GM19438 (cell line): Measurements from ENCODE around the gene NCLN.

Source experiments
- ATAC-seq: cut with Tn5 transposase; IDR thresholded peaks from one replicate; pipeline ENCODE4 v1.9.1; 2021; ENCODE audit warnings: low read depth; ENCODE audit not compliant: unreplicated experiment

NCLN gene, protein sequence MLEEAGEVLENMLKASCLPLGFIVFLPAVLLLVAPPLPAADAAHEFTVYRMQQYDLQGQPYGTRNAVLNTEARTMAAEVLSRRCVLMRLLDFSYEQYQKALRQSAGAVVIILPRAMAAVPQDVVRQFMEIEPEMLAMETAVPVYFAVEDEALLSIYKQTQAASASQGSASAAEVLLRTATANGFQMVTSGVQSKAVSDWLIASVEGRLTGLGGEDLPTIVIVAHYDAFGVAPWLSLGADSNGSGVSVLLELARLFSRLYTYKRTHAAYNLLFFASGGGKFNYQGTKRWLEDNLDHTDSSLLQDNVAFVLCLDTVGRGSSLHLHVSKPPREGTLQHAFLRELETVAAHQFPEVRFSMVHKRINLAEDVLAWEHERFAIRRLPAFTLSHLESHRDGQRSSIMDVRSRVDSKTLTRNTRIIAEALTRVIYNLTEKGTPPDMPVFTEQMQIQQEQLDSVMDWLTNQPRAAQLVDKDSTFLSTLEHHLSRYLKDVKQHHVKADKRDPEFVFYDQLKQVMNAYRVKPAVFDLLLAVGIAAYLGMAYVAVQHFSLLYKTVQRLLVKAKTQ

DNA sequence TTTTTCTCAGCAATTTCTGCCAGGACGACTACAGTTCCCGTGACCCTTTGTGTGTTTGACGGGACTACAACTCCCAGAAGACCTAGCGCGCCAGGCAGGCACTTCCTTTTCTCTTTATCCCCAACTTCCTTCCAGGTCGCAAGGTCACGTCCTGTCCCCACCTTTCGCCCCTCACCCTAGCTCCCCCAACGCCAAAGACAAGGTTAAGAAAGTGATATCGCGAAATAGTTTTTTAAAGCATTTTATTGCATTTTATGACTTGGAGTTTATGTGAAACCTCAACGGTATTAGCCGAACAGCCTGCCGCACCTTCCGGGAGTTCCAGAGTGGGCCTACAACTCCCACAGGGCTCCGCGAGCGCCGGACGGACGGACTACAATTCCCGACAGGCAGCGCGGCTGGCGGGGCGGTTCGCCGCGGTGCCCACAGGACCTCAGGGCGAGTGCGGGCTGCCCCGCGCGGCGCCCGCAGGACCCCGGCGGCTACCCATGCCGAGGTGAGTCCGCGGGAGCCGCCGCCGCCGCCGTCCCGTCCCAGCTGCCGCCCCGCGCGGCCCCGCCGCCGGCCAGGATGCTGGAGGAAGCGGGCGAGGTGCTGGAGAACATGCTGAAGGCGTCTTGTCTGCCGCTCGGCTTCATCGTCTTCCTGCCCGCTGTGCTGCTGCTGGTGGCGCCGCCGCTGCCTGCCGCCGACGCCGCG is at the start of gene NCLN:
Gene NCLN (plus strand): TSS at position 470 of the 699 bp plus-strand sequence. CDS start 101 bp downstream, at position 571.
- peak; percentile 62 for ATAC-seq

DNA sequence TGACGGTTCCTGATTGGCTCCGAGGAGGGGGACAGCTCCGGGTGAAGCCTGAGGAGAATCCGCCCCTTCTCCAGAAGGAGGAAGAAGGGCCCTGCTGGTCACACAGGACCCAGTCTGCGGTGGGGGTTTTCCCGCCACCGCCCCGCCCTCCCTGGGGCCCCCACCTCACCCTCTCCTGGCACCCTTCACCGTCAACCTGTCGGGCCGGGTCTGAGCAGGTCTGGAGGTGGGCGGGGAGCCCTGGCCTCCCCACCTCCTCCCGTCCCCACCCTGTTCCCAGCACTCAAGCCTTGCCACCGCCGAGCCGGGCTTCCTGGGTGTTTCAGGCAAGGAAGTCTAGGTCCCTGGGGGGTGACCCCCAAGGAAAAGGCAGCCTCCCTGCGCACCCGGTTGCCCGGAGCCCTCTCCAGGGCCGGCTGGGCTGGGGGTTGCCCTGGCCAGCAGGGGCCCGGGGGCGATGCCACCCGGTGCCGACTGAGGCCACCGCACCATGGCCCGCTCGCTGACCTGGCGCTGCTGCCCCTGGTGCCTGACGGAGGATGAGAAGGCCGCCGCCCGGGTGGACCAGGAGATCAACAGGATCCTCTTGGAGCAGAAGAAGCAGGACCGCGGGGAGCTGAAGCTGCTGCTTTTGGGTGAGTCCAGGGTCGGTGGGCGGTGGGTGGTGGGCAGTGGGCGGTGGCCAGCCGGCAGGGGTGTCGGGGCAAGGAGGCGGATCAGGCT is 49.6 kb upstream of the NCLN start, which contains the start of gene GNA15:
Gene GNA15 (plus strand): TSS at position 73 of the 723 bp plus-strand sequence. CDS start 418 bp downstream, at position 491.
- no peak for ATAC-seq

DNA sequence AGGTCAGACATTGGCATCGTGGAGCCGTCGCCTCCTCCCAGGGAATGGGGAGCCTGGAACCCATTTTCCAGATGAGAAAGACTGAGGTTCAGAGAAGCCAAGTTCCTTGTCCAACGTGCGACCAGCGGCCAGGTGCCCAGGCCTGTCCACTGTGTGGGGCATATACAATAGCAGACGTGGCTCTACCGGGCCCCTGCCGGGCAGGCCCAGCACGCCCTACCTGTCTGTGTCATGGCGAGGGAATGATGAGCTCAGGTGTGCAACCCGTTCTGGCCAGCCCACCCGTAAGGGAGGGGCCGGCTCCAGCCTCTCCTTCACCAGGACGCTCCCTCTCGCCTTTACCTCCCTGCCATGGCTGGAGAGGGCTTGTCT is 49.1 kb upstream of the NCLN start:
- ATAC-seq, result no peak

- no peak for ATAC-seq
Measured at GRCh38 chr19:3137119-3137518, 48.6 kb upstream of the NCLN start.

DNA sequence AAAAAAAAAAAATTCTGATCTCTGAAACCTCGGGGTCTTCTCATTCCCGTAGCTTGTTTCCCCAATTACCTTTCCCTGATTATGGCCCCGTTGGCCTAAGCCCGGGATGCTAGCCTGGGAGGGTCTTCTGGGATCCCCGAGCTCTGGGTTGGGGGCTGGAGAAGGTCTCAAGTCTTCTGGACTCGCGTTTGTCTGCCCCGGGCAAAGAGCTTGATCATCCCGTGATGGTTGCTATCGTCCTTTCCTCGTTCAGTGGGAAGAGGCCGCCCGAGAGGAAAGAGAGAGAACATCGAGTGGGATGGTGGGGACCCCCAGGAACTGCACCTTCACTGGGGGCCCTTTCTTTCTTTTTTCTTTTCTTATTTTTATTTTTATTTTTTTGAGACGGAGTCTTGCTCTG is 47.5 kb upstream of the NCLN start:
- no peak for ATAC-seq

DNA sequence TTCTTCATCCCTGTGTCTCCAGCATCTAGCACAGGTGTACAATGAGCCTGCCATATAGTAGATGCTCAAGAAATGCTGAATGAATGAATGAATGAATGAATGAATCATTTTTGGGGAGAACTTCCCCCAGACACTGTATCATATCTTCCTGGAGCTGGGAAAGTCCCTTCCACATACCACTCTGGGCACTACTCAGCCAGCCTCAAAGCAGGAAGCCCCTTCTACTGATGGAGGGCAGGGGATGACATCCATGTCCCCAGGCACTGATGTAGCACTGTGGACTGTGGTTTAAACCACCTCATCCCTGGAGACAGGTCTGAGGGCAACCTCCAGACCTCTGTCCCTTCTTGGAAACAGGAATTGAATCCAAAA is 45.1 kb upstream of the NCLN start:
- ATAC-seq, result no peak

DNA sequence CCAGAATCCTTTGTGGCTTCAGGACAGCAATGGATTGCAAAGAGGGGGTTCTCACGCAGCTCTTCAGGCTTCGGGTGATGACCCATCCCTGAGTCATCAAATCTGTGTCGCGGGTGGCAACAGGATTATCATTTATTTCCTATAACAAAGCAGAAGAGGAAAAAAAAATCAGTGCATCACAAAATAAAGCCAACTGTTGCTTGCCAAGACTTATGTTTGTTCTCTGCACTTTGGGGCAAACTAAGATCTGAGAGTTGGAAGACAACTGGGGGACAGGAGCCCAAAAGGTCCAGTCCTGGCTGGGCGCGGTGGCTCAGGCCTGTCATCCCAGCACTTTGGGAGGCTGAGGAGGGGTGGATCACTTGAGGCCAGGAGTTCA is 43.4 kb upstream of the NCLN start:
- no peak for ATAC-seq

DNA sequence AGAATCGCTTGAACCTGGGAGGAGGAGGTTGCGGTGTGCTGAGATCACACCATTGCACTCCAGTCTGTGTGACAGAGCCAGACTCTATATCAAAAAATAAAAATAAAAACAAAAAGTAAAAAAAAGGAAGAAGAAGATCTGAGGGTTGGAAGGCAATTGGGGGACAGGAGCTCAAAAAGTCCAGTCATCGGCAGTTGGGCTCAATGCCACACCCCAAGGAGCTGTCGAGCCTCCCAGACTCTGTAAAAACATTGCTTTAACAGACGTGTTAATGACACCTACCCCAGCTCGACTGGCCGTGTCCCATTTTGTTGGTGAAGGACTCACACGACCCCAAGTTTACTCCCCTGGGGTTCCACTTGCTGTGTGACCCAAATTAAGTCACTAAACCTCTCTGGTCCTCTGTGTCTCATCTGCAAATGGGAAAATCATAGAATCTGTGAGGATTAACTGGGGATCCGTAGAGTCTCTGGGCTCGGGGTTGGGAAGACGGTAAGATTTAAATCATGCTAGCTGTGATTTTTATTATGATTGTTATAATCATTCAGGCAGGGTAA is 42.9 kb upstream of the NCLN start:
- ATAC-seq, result no peak

DNA sequence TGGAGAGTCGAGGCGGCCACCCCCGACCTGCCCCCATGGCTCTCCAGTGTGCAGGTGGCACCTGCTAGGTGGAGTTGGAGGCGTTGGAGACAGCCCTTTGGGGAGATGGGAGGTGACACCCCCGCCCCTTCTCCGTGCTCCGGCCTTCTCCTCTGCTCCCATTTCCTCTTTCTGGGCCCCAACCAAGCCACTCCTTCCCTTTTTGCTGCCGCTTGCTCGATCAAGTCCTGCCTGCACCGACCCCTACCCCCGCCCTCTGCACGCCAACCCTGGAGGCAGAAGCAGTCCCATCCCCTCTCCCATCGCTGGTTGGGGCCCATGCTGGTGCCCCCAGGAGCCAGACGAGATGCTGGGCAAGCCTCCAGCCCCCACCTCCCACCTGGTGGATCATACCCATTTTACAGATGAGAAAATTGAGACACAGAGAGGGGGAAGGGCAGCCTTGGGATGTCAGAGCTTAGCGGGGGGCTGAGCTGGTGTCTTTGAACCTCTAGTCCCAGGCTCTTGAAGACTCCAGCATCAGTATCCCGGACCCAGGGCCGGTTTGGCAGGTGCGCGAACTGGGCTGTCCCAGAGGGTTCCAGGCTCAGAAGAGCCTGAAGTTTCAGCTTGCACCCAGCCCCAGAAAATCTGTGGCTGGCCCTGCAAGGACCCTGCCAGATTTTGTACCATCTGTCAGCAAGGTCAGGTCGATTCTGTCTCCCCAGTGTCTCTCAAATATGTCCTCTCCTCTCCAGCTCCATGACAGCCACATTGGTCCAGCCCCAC is 39.6 kb upstream of the NCLN start:
- no peak for ATAC-seq

DNA sequence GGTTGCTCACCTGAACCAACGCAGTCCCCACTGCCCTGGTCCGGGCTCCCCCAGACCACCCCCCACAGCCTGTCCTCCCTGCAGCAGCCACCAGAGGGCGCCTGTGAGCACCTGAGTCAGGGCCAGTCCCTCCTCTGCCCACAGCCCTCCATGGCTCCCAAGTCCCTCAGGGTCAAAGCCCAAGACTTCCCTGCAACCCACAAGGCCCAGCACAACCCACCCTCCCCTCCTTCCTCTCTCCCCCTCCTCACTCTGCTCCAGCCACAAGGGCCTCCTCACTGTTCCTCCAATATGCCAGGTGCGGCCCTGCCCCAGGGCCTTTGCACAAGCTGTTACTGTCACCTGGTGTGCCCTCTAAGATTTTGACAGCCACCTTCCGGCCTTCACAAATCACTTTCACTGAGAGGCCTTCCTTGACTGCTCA is 39.0 kb upstream of the NCLN start:
- ATAC-seq, result no peak

DNA sequence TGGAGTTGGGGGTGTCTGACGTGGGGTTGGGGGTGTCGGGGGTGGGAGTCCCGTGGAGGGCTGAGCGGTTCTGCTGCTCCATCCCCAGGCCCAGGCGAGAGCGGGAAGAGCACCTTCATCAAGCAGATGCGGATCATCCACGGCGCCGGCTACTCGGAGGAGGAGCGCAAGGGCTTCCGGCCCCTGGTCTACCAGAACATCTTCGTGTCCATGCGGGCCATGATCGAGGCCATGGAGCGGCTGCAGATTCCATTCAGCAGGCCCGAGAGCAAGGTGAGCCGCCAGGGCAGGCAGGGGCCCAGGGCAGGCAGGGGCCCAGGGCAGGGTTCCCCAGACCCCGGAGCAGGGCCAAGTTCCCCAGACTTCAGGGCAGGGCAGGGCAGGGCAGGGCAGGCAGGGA is 37.2 kb upstream of the NCLN start:
- ATAC-seq, result no peak

GRCh38 chr19:3149089-3149488 is 36.6 kb upstream of the NCLN start:
- no peak for ATAC-seq

GRCh38 chr19:3149526-3150505 is 35.9 kb upstream of the NCLN start:
- no peak for ATAC-seq

DNA sequence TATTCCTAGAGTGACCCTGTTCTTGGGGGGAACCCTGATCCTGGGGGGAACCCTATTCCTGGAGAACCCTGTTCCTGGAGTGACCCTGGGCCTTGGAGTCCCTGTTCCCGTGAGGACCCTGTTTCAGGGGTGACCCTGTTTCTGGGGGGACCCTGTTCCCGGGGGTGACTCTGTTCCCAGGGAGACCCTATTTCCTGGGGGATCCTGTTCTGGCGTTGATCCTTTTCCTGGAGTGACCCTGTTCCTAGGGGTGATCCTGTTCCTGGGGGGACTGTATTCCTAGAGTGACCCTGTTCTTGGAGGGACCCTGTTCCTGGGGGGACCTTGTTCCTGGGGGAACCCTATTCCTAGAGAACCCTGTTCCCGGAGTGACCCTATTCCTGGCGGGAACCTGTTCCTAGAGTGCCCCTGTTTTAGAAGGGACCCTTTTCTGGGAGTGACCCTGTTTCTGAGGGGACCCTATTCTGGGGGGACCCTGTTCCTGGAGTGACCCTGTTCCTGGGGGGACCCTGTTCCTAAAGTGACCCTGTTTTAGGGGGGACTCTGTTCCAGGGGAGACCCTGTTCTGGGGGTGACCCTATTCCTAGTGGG is 34.9 kb upstream of the NCLN start:
- no peak for ATAC-seq

- ATAC-seq, result no peak
Measured at GRCh38 chr19:3151563-3152418, 33.9 kb upstream of the NCLN start.

- ATAC-seq, result no peak
Measured at GRCh38 chr19:3152419-3152780, 33.3 kb upstream of the NCLN start.
